HEK293 (cell line): ENCODE results near the gene PRMT2.

Experiments used
- GFI1B ChIP-seq: fragments of 450-650 bp; formaldehyde crosslinking; IDR thresholded peaks from 2 replicates; pipeline ENCODE4 v1.5.1; 2016; ENCODE audit warnings: missing biosample characterization, missing genetic modification characterization
- GLIS2 ChIP-seq: fragments of 450-650 bp; formaldehyde crosslinking; IDR thresholded peaks from 2 replicates; pipeline ENCODE4 v1.5.1; 2016; ENCODE audit warnings: missing biosample characterization, missing genetic modification characterization
- HIC1 ChIP-seq: fragments of 450-650 bp; formaldehyde crosslinking; IDR thresholded peaks from 2 replicates; pipeline ENCODE4 v1.5.1; 2016; ENCODE audit warnings: missing biosample characterization, missing genetic modification characterization
- KLF1 ChIP-seq: fragments of 450-650 bp; formaldehyde crosslinking; IDR thresholded peaks from 2 replicates; pipeline ENCODE4 v1.5.1; 2016; ENCODE audit warnings: missing biosample characterization, missing genetic modification characterization
- KLF10 ChIP-seq: fragments of 450-650 bp; IDR thresholded peaks from 2 replicates; pipeline ENCODE4 v1.5.1; 2018; ENCODE audit warnings: missing biosample characterization, mild to moderate bottlenecking, missing genetic modification characterization
- KLF8 ChIP-seq: fragments of 450-650 bp; formaldehyde crosslinking; IDR thresholded peaks from 2 replicates; pipeline ENCODE4 v1.5.1; 2016; ENCODE audit warnings: missing biosample characterization, missing genetic modification characterization
- PRDM1 ChIP-seq: fragments of 450-650 bp; formaldehyde crosslinking; IDR thresholded peaks from 2 replicates; pipeline ENCODE4; 2016; ENCODE audit warnings: missing biosample characterization, missing genetic modification characterization
- ZBTB10 ChIP-seq: fragments of 450-650 bp; formaldehyde crosslinking; IDR thresholded peaks from 2 replicates; pipeline ENCODE4 v1.5.1; 2016; ENCODE audit warnings: missing biosample characterization, missing genetic modification characterization
- ZBTB20 ChIP-seq: fragments of 450-650 bp; formaldehyde crosslinking; IDR thresholded peaks from 2 replicates; pipeline ENCODE4 v1.5.1; 2016; ENCODE audit warnings: missing biosample characterization, missing genetic modification characterization
- ZBTB8A ChIP-seq: fragments of 450-650 bp; formaldehyde crosslinking; IDR thresholded peaks from 2 replicates; pipeline ENCODE4 v1.5.1; 2016; ENCODE audit warnings: missing biosample characterization, missing genetic modification characterization
- ZFHX2 ChIP-seq: fragments of 450-650 bp; formaldehyde crosslinking; conservative IDR thresholded peaks from 2 replicates; pipeline ENCODE4 v1.5.1; 2016; ENCODE audit warnings: missing biosample characterization, missing genetic modification characterization
- ZFP69B ChIP-seq: fragments of 450-650 bp; formaldehyde crosslinking; IDR thresholded peaks from 2 replicates; pipeline ENCODE4 v1.5.1; 2016; ENCODE audit warnings: missing biosample characterization, missing genetic modification characterization
- ZNF148 ChIP-seq: fragments of 450-650 bp; formaldehyde crosslinking; IDR thresholded peaks from 2 replicates; pipeline ENCODE4 v1.5.0; 2017; ENCODE audit warnings: missing biosample characterization, missing genetic modification characterization, borderline replicate concordance
- ZNF157 ChIP-seq: fragments of 450-650 bp; formaldehyde crosslinking; IDR thresholded peaks from 2 replicates; pipeline ENCODE4 v1.5.1; 2016; ENCODE audit warnings: missing biosample characterization, missing genetic modification characterization
- ZNF274 ChIP-seq, 2 experiments: fragments of 200-500 bp in 1 of 2; fragments of 450-650 bp in 1 of 2; sonication (Bioruptor generic) in 1 of 2; formaldehyde crosslinking in 1 of 2; IDR thresholded peaks; 2 replicates each; pipeline versions ENCODE4 v1.5.1 to v1.6.1; 2014 to 2016; ENCODE audit warnings: borderline replicate concordance in 1 of 2, inconsistent platforms in 1 of 2, low read length in 1 of 2, missing biosample characterization in 1 of 2, missing genetic modification characterization in 1 of 2
- ZNF488 ChIP-seq: fragments of 450-650 bp; formaldehyde crosslinking; IDR thresholded peaks from 2 replicates; pipeline ENCODE4 v1.5.1; 2016; ENCODE audit warnings: missing biosample characterization, missing genetic modification characterization
- ZNF544 ChIP-seq: fragments of 450-650 bp; formaldehyde crosslinking; IDR thresholded peaks from 2 replicates; pipeline ENCODE4 v1.5.0; 2017; ENCODE audit warnings: missing biosample characterization, missing genetic modification characterization
- ZNF600 ChIP-seq: fragments of 450-650 bp; formaldehyde crosslinking; IDR thresholded peaks from 2 replicates; pipeline ENCODE4 v1.5.1; 2016; ENCODE audit warnings: missing biosample characterization, missing genetic modification characterization
- ZNF707 ChIP-seq: fragments of 450-650 bp; formaldehyde crosslinking; IDR thresholded peaks from 2 replicates; pipeline ENCODE4 v1.5.1; 2016; ENCODE audit warnings: missing biosample characterization, missing genetic modification characterization
- ZNF76 ChIP-seq: fragments of 450-650 bp; formaldehyde crosslinking; IDR thresholded peaks from 2 replicates; pipeline ENCODE4; 2016; ENCODE audit warnings: low read depth, missing biosample characterization, missing genetic modification characterization, borderline replicate concordance
- ZNF777 ChIP-seq: fragments of 450-650 bp; formaldehyde crosslinking; IDR thresholded peaks from 2 replicates; pipeline ENCODE4 v1.5.1; 2017; ENCODE audit warnings: missing biosample characterization, missing genetic modification characterization, borderline replicate concordance
- TF ChIP-seq, protein P1 (sequence below): fragments of 450-650 bp; formaldehyde crosslinking; conservative IDR thresholded peaks from 2 replicates; pipeline ENCODE4 v1.5.1; 2016; ENCODE audit warnings: low read depth, missing biosample characterization, missing genetic modification characterization
- TF ChIP-seq, protein P2 (sequence below): fragments of 450-650 bp; formaldehyde crosslinking; IDR thresholded peaks from 2 replicates; pipeline ENCODE4 v1.5.1; 2016; ENCODE audit warnings: missing biosample characterization, missing genetic modification characterization

PRMT2 gene

GRCh38 chr21:46667741-46668380 lies 32.4 kb downstream of the PRMT2 start (continued):
- TF ChIP-seq HIC1 (tag by site-specific recombination) (no peak), GLIS2 (tag by site-specific recombination) (peak; percentile 89), ZBTB20 (tag by site-specific recombination) (peak; percentile 80; the same call in 1 of the 2 replicates), ZBTB10 (tag by site-specific recombination) (peak; percentile 54; the same call in 1 of the 2 replicates), ZNF488 (tag by site-specific recombination) (no peak), KLF1 (tag by site-specific recombination) (peak; percentile 87), ZNF544 (tag by site-specific recombination) (no peak), ZNF707 (tag by site-specific recombination) (no peak), ZBTB8A (tag by site-specific recombination) (peak; percentile 59), PRDM1 (peak; percentile 62), ZNF777 (tag by site-specific recombination) (0 out of 2 replicates have a peak, but pooled peaks have one; percentile 42), ZNF157 (no peak), ZFP69B (peak; percentile 40; the same call in 1 of the 2 replicates), KLF8 (tag by site-specific recombination) (peak; percentile 75; the same call in 1 of the 2 replicates), ZNF76 (tag by site-specific recombination) (peak; percentile 63), ZNF274 (IDR thresholded peaks at IDR 0.05; ENCODE audit: low read length) (no peak), ZNF274 (tag by site-specific recombination; IDR thresholded peaks at IDR 0.05; ENCODE audit: borderline replicate concordance) (no peak), ZNF600 (tag by site-specific recombination) (peak; percentile 88), GFI1B (tag by site-specific recombination) (no peak), ZFHX2 (peak; percentile 89), KLF10 (tag by site-specific recombination) (no peak), ZNF148 (tag by site-specific recombination) (no peak)
- TF ChIP-seq, protein P1, sequence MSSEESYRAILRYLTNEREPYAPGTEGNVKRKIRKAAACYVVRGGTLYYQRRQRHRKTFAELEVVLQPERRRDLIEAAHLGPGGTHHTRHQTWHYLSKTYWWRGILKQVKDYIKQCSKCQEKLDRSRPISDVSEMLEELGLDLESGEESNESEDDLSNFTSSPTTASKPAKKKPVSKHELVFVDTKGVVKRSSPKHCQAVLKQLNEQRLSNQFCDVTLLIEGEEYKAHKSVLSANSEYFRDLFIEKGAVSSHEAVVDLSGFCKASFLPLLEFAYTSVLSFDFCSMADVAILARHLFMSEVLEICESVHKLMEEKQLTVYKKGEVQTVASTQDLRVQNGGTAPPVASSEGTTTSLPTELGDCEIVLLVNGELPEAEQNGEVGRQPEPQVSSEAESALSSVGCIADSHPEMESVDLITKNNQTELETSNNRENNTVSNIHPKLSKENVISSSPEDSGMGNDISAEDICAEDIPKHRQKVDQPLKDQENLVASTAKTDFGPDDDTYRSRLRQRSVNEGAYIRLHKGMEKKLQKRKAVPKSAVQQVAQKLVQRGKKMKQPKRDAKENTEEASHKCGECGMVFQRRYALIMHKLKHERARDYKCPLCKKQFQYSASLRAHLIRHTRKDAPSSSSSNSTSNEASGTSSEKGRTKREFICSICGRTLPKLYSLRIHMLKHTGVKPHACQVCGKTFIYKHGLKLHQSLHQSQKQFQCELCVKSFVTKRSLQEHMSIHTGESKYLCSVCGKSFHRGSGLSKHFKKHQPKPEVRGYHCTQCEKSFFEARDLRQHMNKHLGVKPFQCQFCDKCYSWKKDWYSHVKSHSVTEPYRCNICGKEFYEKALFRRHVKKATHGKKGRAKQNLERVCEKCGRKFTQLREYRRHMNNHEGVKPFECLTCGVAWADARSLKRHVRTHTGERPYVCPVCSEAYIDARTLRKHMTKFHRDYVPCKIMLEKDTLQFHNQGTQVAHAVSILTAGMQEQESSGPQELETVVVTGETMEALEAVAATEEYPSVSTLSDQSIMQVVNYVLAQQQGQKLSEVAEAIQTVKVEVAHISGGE = peak; percentile 3; the same call in 1 of the 2 replicates
- TF ChIP-seq, protein P2, sequence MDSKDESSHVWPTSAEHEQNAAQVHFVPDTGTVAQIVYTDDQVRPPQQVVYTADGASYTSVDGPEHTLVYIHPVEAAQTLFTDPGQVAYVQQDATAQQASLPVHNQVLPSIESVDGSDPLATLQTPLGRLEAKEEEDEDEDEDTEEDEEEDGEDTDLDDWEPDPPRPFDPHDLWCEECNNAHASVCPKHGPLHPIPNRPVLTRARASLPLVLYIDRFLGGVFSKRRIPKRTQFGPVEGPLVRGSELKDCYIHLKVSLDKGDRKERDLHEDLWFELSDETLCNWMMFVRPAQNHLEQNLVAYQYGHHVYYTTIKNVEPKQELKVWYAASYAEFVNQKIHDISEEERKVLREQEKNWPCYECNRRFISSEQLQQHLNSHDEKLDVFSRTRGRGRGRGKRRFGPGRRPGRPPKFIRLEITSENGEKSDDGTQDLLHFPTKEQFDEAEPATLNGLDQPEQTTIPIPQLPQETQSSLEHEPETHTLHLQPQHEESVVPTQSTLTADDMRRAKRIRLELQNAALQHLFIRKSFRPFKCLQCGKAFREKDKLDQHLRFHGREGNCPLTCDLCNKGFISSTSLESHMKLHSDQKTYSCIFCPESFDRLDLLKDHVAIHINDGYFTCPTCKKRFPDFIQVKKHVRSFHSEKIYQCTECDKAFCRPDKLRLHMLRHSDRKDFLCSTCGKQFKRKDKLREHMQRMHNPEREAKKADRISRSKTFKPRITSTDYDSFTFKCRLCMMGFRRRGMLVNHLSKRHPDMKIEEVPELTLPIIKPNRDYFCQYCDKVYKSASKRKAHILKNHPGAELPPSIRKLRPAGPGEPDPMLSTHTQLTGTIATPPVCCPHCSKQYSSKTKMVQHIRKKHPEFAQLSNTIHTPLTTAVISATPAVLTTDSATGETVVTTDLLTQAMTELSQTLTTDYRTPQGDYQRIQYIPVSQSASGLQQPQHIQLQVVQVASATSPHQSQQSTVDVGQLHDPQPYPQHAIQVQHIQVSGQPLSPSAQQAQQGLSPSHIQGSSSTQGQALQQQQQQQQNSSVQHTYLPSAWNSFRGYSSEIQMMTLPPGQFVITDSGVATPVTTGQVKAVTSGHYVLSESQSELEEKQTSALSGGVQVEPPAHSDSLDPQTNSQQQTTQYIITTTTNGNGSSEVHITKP = peak; percentile 62
